OCI-LY7 (cell line): ENCODE results near the gene FAN1.

Experiments used
- EZH2phosphoT487 ChIP-seq: fragments of 200-600 bp; sonication (generic); IDR thresholded peaks from 2 replicates; pipeline ENCODE4 v1.6.1; 2018; ENCODE audit warnings: low read depth, borderline replicate concordance, mild to moderate bottlenecking, mixed run types, antibody characterized with exemption, low read length, moderate library complexity, mixed read lengths
- TF ChIP-seq, protein P1 (sequence below): fragments of 200-600 bp; sonication (generic); conservative IDR thresholded peaks from 2 replicates; pipeline ENCODE4 v1.5.1; 2014; ENCODE audit warnings: mild to moderate bottlenecking, antibody characterized with exemption, low read length, moderate library complexity, mixed read lengths

DNA sequence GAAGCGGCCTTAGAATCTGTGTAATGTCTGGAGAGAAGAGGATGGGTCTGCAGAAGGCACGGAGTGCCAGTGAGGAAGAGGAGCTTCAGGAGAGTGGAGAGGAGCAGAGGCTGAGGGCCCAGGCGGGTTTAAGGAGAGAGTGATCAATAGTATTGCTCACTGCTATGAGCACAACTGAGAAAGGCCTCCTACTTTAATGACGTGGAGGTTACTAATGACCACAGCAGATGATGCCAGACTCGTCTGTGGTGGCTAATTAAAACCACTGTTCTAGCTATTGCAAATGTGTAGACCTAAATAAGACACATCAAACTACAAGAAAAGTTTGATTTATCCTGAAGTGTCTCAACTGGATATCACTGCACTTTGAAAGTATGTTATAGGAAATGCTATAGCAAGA, 54.5 kb downstream of the FAN1 start:
- TF ChIP-seq, protein P1, sequence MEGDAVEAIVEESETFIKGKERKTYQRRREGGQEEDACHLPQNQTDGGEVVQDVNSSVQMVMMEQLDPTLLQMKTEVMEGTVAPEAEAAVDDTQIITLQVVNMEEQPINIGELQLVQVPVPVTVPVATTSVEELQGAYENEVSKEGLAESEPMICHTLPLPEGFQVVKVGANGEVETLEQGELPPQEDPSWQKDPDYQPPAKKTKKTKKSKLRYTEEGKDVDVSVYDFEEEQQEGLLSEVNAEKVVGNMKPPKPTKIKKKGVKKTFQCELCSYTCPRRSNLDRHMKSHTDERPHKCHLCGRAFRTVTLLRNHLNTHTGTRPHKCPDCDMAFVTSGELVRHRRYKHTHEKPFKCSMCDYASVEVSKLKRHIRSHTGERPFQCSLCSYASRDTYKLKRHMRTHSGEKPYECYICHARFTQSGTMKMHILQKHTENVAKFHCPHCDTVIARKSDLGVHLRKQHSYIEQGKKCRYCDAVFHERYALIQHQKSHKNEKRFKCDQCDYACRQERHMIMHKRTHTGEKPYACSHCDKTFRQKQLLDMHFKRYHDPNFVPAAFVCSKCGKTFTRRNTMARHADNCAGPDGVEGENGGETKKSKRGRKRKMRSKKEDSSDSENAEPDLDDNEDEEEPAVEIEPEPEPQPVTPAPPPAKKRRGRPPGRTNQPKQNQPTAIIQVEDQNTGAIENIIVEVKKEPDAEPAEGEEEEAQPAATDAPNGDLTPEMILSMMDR, result no peak
- TF ChIP-seq EZH2phosphoT487, result no peak
